B cell (primary cell): Measurements from ENCODE around the gene CD200R1L.

Source experiments
- EZH2 ChIP-seq: IDR thresholded peaks from 2 replicates; pipeline ENCODE4 v1.6.1; 2012; ENCODE audit warnings: borderline replicate concordance, low read depth, mild to moderate bottlenecking, moderate library complexity, low read length; ENCODE audit not compliant: insufficient read depth, poor library complexity, severe bottlenecking
- TF ChIP-seq, protein P1 (sequence below): fragments of 200-600 bp; IDR thresholded peaks from one replicate; pipeline ENCODE4 v1.8.0; 2022; ENCODE audit warnings: antibody characterized with exemption, mild to moderate bottlenecking

DNA sequence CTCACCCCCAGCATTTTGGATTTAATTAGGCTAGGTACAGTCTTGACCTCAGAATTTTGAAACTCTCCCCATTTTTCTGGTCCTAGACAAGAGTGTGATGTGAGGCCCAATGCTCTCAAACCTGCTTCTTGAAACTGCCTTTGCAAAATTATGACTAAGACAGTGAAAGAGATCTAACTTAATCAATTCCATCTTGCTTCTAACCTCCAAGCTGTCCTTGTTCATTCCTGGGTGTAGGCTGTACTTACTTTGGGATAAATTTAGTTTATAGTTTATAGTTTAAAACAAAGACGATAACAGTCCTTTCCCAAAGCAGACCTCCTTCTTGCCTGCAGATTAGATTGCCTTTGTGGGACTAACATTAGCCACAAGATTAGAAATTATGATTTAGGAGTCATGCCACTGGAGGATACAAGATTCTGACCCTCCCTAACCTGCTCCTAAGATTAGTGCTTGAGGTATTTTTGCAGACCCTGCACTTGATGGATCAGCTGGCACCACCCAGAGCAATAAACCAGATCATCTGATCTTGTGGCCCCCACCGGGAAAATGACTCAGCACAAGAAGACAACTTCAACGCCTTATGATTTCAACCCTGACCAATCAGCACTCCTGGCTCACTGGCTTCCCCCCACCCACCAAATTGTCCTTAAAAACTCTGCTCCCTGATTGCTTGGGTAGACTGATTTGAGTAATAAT is 59.6 kb downstream of the CD200R1L start:
- TF ChIP-seq, protein P1, sequence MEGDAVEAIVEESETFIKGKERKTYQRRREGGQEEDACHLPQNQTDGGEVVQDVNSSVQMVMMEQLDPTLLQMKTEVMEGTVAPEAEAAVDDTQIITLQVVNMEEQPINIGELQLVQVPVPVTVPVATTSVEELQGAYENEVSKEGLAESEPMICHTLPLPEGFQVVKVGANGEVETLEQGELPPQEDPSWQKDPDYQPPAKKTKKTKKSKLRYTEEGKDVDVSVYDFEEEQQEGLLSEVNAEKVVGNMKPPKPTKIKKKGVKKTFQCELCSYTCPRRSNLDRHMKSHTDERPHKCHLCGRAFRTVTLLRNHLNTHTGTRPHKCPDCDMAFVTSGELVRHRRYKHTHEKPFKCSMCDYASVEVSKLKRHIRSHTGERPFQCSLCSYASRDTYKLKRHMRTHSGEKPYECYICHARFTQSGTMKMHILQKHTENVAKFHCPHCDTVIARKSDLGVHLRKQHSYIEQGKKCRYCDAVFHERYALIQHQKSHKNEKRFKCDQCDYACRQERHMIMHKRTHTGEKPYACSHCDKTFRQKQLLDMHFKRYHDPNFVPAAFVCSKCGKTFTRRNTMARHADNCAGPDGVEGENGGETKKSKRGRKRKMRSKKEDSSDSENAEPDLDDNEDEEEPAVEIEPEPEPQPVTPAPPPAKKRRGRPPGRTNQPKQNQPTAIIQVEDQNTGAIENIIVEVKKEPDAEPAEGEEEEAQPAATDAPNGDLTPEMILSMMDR, result no peak
- no peak for TF ChIP-seq EZH2
